Karpas-422 (cell line): Measurements from ENCODE around the gene AP5B1. TPM values are rescaled to one million over a fixed set of nuclear protein-coding genes. Genes with fewer than 3 reads are reported as not detected.

Experiments
- total RNA-seq: library from RNA; depleted of rRNA; stranded (reverse); fragments of >200 nt; shearing (Covaris generic); gene quantifications from 2 replicates; pipeline ENCODE4 v1.2.3, GENCODE V29; 2014; ENCODE audit warnings: low replicate concordance; rRNA removed

Gene AP5B1
- total RNA-seq, 1 experiment from 2014 or later: 11.1 TPM

Other genes starting within 250 kb of the AP5B1 start
- 1.3 and 6.8 TPM in 2 replicates for gene LTBP3, start 222.6 kb downstream of the AP5B1 start, total RNA-seq
- 31.7 and 49.4 TPM in 2 replicates for gene ZNRD2, start 210.5 kb downstream of the AP5B1 start, total RNA-seq
- 14.2 and 21.9 TPM in 2 replicates for gene FAM89B, start 208.4 kb downstream of the AP5B1 start, total RNA-seq
- 19.9 and 75.1 TPM in 2 replicates for gene EHBP1L1, start 204.9 kb downstream of the AP5B1 start, total RNA-seq
- gene KCNK7, start 185.2 kb downstream of the AP5B1 start, total RNA-seq: 0.25 and 0.48 TPM in 2 replicates
- 11.8 and 28.0 TPM in 2 replicates for gene MAP3K11, start 166.8 kb downstream of the AP5B1 start, total RNA-seq
- 20.4 and 28.5 TPM in 2 replicates for gene PCNX3, start 165.2 kb downstream of the AP5B1 start, total RNA-seq
- 74.6 and 123 TPM in 2 replicates for gene SIPA1, start 142.9 kb downstream of the AP5B1 start, total RNA-seq
- 42.6 and 44.0 TPM in 2 replicates for gene RELA, start 118.1 kb downstream of the AP5B1 start, total RNA-seq
- gene KAT5, start 68.7 kb downstream of the AP5B1 start, total RNA-seq: 17.8 and 23.9 TPM in 2 replicates
- 70.7 and 133 TPM in 2 replicates for gene RNASEH2C, start 60.2 kb downstream of the AP5B1 start, total RNA-seq
- gene OVOL1, start 6.1 kb upstream of the AP5B1 start, total RNA-seq: not detected in 2 replicates
- gene SNX32, start 53.0 kb upstream of the AP5B1 start, total RNA-seq: not detected in 2 replicates
- gene CFL1, start 77.2 kb upstream of the AP5B1 start, total RNA-seq: 514 and 827 TPM in 2 replicates
- 41.3 and 89.0 TPM in 2 replicates for gene MUS81, start 79.5 kb upstream of the AP5B1 start, total RNA-seq
- gene EFEMP2, start 91.8 kb upstream of the AP5B1 start, total RNA-seq: 1.3 and 2.6 TPM in 2 replicates
- gene CTSW, start 98.9 kb upstream of the AP5B1 start, total RNA-seq: not detected in 2 replicates
- gene FIBP, start 107.5 kb upstream of the AP5B1 start, total RNA-seq: 207 and 248 TPM in 2 replicates
- gene CCDC85B, start 109.7 kb upstream of the AP5B1 start, total RNA-seq: 21.3 and 56.7 TPM in 2 replicates
- gene FOSL1, start 119.4 kb upstream of the AP5B1 start, total RNA-seq: not detected in 2 replicates
- gene C11orf68, start 138.1 kb upstream of the AP5B1 start, total RNA-seq: 7.3 and 11.0 TPM in 2 replicates
- gene DRAP1, start 138.4 kb upstream of the AP5B1 start, total RNA-seq: 66.2 and 111 TPM in 2 replicates
- gene TSGA10IP, start 164.5 kb upstream of the AP5B1 start, total RNA-seq: not detected in 2 replicates
- 23.1 and 63.2 TPM in 2 replicates for gene SART1, start 180.8 kb upstream of the AP5B1 start, total RNA-seq
- 39.4 and 57.0 TPM in 2 replicates for gene EIF1AD, start 221.2 kb upstream of the AP5B1 start, total RNA-seq
- gene BANF1, start 221.5 kb upstream of the AP5B1 start, total RNA-seq: 44.3 and 84.2 TPM in 2 replicates
- not detected in 2 replicates for gene CST6, start 231.0 kb upstream of the AP5B1 start, total RNA-seq
- gene CATSPER1, start 245.5 kb upstream of the AP5B1 start, total RNA-seq: not detected in 2 replicates